BJ (cell line): ENCODE measurements around the gene PARD6G. TPM values are rescaled to one million over a fixed set of nuclear protein-coding genes. Genes with fewer than 3 reads are reported as not detected.
A peak's percentile ranks its signal among the peaks of the same experiment; 100 is the strongest.

Experiments used
- CTCF ChIA-PET: fragments of 350-600 bp; formaldehyde crosslinking; extraction: SDS; loops from one replicate; lab custom pipeline; 2021; ENCODE audit warnings: antibody characterized with exemption, inconsistent platforms; lab: Yijun Ruan, JAX
- POLR2A ChIA-PET: fragments of 300-600 bp; sonication (Branson Sonifier 250); formaldehyde crosslinking; extraction: SDS; loops from one replicate; lab custom pipeline; 2021; ENCODE audit warnings: antibody characterized with exemption; lab: Charles Lee
- DNase-seq: peaks from one replicate; pipeline ENCODE4 v3.0.0-alpha.2; 2011; ENCODE audit warnings: low read depth
- H3K27me3 ChIP-seq: 2 replicates; pipeline ENCODE4 v1.6.0; 2011; ENCODE audit warnings: low read length; ENCODE audit not compliant: control insufficient read depth, insufficient read depth
- H3K36me3 ChIP-seq: 2 replicates; pipeline ENCODE4 v1.5.1; 2011; ENCODE audit warnings: low read length; ENCODE audit not compliant: control insufficient read depth, insufficient read depth
- H3K4me3 ChIP-seq: 2 replicates; pipeline ENCODE4 v1.5.1; 2011; ENCODE audit warnings: low read depth, mild to moderate bottlenecking, control low read depth, low read length
- polyA plus RNA-seq: library from polyadenylated mRNA; depleted of rRNA; stranded (reverse); fragments of >200 nt; gene quantifications from 2 replicates; pipeline ENCODE4 v1.2.3, GENCODE V29; 2011
- TF ChIP-seq, protein P1 (sequence below): IDR thresholded peaks from 2 replicates; pipeline ENCODE4 v1.5.1; 2011; ENCODE audit warnings: low read depth, mild to moderate bottlenecking, control low read depth, inconsistent platforms, low read length, moderate library complexity; ENCODE audit not compliant: insufficient read depth

The PARD6G gene
- polyA plus RNA-seq, 1 experiment: 0.96 TPM

DNA sequence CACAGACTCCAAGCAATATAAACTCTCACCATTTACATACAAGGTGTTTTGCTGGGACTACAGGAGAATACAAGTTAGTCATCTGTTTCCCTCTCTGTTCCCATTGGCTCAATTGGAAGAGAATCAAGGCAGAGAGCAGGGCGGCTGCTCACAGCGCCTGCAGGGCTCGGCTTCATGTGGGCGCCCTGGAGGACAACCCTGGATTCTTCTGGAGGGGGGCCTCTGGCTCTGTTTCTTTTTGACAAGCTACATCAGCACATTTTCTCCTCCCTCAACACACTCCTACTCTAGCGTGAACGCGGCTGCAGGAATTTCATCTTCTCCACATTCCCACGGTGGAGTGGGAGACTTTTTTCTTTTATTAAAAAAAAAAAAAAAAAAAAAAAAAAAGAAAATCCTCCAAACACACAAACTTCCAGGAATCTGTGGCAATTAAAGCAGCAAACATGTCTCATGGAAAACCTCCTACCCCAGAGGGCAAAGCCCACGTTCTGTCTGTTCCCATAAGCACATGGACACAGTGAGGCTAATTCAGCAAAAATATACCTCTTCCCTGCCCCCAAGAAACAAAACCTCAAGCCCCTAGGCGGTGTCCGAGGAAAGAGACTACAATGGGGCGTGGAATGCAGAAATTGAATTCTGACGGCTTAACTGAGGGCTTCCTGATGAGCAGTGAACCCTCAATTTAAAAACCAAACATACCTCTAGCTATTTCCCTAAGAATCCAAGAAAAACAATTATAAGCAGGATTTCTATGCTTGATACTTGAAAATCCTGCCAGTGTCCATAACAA, 50.6 kb downstream of the PARD6G start:
- peak; percentile 55 for DNase-seq
- Histone ChIP-seq H3K36me3 (no peaks in the 10 kb centered on the region), H3K27me3 (no peaks in the 10 kb centered on the region), H3K4me3 (no peak overlapping the region)
- ChIA-PET CTCF (interaction anchor here (0.7 to 3.0 kb wide), 3 partner anchors 12 to 26 kb away, joined by 3 to 8 read pairs (median 4); no protein-coding TSS in a partner anchor), POLR2A (no interaction called here)
- TF ChIP-seq, protein P1, sequence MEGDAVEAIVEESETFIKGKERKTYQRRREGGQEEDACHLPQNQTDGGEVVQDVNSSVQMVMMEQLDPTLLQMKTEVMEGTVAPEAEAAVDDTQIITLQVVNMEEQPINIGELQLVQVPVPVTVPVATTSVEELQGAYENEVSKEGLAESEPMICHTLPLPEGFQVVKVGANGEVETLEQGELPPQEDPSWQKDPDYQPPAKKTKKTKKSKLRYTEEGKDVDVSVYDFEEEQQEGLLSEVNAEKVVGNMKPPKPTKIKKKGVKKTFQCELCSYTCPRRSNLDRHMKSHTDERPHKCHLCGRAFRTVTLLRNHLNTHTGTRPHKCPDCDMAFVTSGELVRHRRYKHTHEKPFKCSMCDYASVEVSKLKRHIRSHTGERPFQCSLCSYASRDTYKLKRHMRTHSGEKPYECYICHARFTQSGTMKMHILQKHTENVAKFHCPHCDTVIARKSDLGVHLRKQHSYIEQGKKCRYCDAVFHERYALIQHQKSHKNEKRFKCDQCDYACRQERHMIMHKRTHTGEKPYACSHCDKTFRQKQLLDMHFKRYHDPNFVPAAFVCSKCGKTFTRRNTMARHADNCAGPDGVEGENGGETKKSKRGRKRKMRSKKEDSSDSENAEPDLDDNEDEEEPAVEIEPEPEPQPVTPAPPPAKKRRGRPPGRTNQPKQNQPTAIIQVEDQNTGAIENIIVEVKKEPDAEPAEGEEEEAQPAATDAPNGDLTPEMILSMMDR: peak; percentile 13; the same call in 1 of the 2 replicates

DNA sequence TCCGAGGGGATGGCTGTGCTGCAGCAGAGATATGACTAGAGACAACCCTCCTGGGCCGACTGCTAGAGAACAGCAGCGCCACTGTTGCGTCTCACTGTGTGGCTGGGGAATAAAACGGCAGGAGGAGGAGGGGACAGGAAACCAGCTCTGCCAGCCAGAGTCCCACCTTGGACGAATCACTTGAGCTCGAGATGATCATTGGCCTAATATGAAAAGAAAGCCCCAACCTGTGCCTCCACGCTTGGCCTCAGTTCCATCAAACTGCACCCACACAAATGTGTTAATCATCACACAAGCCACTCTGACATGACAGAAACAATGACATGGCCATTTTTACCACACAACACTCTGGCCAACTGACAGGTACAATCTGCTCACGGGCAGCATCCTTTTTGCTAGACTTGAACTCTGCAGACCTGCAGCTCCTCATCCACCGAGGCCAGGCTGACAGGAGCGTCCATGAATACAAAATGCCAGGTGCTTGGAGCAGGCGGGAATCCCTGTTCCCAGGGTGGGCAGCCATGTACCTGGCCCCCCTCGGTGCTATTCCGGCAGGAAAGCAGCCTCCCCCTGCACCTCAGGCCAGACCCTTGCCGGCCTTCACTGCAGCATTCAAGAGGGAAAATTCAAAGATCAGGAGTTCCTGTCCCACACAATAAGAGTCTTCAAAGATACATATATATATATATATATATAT, 52.3 kb downstream of the PARD6G start:
- POLR2A ChIA-PET: no interaction called here
- no peak for DNase-seq
- CTCF ChIA-PET: interaction anchor here (1.5 kb wide), 1 partner anchor 37 kb away, joined by 7 read pairs; no protein-coding TSS in a partner anchor
- Histone ChIP-seq H3K36me3 (no peaks in the 10 kb centered on the region), H3K27me3 (no peaks in the 10 kb centered on the region), H3K4me3 (no peak overlapping the region)
- TF ChIP-seq, protein P1: no peak

DNA sequence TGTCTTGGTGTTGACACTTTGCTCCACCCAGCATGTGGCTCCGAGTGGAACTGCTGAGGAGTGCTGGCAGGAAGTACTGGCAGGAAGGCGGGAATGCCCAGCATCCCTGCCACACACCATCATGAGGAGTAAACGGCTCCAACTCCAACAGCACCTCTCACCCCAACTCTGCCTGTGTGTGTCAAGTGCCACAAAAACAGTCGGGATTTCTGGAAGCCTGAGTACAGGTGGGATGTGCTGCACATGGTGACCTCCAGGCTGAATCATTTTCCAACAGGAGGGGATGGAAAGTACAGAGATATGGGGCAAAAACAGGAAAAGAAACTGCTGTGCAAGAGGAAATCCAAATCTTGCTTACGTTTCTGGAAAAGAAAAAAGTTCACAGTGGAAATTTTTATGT, 53.6 kb downstream of the PARD6G start:
- CTCF ChIA-PET: interaction anchor here (1.5 kb wide), 1 partner anchor 36 kb away, joined by 7 read pairs; no protein-coding TSS in a partner anchor
- TF ChIP-seq, protein P1: no peak
- Histone ChIP-seq H3K27me3 (no peaks in the 10 kb centered on the region), H3K36me3 (no peaks in the 10 kb centered on the region), H3K4me3 (no peak overlapping the region)
- DNase-seq: no peak
- POLR2A ChIA-PET: no interaction called here

DNA sequence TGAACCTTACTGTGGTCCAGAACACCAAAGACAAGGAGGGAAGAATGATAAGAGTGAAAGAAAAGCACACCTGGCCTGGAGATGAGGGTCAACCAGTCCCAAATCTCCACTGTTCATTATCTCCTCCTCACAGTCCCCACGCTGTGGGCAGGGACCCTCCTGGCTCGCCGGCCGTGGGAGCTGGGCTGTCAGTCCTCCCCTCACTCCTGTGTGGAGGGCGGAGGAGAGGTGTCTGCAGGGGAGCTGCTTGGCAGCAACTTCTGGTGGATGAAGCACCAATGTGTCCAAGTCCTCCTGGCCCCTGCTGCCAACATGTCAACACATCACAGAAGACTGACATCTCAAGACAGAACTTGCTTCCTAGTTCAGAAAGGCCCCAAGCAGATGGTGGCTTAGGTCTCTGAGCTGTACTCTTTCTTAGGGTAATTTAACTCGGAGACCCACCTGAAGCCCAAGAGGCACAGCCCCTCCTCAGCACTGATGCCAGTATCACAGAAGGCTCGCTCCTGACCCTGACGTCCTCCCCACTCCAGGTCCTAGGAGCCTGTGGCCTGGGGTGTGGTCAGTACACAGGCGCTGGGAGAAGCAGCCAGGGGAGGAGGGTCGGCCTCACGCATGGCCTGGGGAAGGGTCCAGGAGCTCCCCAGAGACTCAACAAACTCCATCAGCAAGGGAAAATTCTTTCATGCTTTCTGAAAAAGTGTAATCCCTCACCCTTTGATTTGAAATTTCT, 54.5 kb downstream of the PARD6G start:
- no peaks in the 10 kb centered on the region for H3K27me3 ChIP-seq
- POLR2A ChIA-PET: no interaction called here
- CTCF ChIA-PET: interaction anchor here (0.6 kb wide), 1 partner anchor 34 kb away, joined by 3 read pairs; no protein-coding TSS in a partner anchor
- TF ChIP-seq, protein P1: no peak
- no peaks in the 10 kb centered on the region for H3K36me3 ChIP-seq
- H3K4me3 ChIP-seq: no peak overlapping the region
- DNase-seq: no peak
